HG03039 (cell line): ENCODE data around the gene NAGA.

Source experiments
- ATAC-seq: cut with Tn5 transposase; IDR thresholded peaks from one replicate; pipeline ENCODE4 v1.9.1; 2021; ENCODE audit warnings: mild to moderate bottlenecking, moderate library complexity; ENCODE audit not compliant: unreplicated experiment

NAGA gene

GRCh38 chr22:42050641-42051180 lies 19.9 kb downstream of the NAGA start:
- ATAC-seq, result no peak

GRCh38 chr22:42041784-42042183 lies 28.8 kb downstream of the NAGA start:
- no peak for ATAC-seq

GRCh38 chr22:42039271-42039670 lies 31.3 kb downstream of the NAGA start:
- no peak for ATAC-seq

DNA sequence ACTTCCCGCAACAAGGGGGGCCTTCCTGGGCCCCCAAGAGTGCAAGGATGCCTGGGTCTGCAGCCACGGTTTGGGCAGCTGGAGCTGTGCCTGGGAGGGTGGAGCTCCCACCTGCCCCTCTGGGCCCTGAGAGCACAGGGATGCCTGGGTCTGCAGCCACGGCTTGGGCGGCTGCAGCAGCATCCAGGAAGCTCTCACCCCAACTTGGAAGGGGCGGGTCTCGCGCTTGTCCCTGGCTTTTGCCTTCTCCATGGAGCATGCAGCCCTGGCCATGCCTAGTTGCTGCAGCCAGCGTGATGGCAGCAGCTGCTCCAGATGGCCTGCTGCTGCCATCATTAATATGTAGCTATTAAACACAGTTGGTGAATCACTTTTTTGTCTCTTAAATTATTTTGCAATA lies 35.4 kb downstream of the NAGA start:
- ATAC-seq, result no peak

DNA sequence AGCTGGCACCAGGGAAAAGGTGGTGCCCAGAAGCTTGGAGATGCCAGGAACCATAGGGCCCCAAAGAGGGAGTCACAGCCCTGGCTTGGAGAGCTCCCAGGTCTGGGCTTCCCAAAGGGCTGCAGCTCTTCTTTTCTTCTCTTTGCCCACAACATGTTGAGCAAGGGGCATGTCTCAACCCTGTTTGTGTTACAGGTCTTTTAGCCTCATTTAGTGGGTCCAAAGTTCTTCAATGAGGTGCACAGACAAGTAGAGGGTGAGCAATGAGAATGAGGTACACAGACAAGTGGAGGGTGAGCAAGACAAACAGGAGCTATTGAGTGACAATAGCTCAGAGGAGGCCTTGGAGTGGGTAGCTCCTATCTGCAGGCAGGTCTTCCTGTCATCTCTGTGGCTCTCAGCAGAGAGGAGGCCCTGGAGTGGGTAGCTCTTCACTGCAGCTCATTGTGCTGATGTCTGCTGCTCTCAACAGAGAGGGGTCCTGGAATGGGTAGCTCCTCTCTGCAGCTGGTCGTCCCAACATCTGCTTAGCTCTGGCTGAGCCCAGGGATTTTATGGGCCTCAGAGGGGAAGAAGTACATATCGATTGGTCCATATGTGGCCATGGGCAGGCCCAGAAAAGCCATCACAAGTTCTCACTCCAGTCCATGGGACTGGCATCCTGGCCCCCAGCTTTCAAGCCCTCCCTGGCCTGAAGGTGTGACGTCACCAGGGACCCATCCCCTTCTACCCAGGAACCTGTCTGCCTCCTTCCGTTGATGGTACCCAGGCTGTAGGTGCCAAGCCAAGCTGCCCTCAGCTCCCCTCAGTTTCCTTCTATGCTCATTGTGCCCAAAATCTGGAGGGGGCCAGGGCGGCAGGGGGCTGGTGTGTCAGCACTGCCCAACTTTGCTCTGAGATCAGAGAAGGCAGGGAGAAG lies 37.1 kb downstream of the NAGA start:
- ATAC-seq, result no peak

GRCh38 chr22:42026705-42027104 lies 43.9 kb downstream of the NAGA start:
- ATAC-seq, result no peak

GRCh38 chr22:42025421-42025820 lies 45.2 kb downstream of the NAGA start:
- ATAC-seq, result no peak

GRCh38 chr22:42022162-42022847 lies 48.3 kb downstream of the NAGA start:
- ATAC-seq, result no peak

DNA sequence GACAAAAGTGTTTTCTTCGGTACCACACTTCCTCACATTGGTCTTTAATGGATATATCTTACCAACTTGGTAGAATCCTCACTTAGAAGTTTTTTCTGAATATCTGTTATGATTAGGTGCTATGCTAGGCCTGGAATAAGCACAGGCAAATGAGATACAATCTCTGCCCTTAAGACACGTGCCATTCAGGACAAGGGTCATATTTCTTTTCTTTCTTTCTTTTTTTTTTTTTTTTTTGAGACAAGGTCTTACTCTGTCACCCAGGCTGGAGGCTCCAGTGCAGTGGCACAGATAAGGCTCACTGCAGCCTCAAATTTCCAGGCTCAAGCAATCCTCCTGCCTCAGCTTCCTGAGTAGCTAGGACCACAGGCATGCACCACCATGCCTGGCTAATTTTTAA lies 49.0 kb downstream of the NAGA start:
- ATAC-seq, result no peak

GRCh38 chr22:42018224-42018623 lies 52.4 kb downstream of the NAGA start:
- ATAC-seq, result no peak

GRCh38 chr22:42016111-42016510 lies 54.5 kb downstream of the NAGA start:
- no peak for ATAC-seq

GRCh38 chr22:42013385-42013784 lies 57.2 kb downstream of the NAGA start:
- ATAC-seq, result no peak

GRCh38 chr22:42010778-42011177 lies 59.8 kb downstream of the NAGA start:
- ATAC-seq, result no peak
